GM12873 (cell line): ENCODE measurements around the gene CTSS.

Source experiments
- CTCF ChIP-seq: IDR thresholded peaks from 2 replicates; pipeline ENCODE4 v1.5.1; 2012; ENCODE audit warnings: low read depth, mild to moderate bottlenecking, moderate library complexity, low read length, control low read depth; ENCODE audit not compliant: insufficient read depth; ENCODE audit errors: missing control alignments

Gene CTSS

GRCh38 chr1:150695561-150695960 is 70.0 kb downstream of the CTSS start:
- TF ChIP-seq CTCF = no peak

- TF ChIP-seq CTCF = no peak
Measured at GRCh38 chr1:150692720-150693119, 72.9 kb downstream of the CTSS start.

GRCh38 chr1:150688763-150689162 is 76.8 kb downstream of the CTSS start:
- TF ChIP-seq CTCF = no peak

GRCh38 chr1:150686275-150686674 is 79.3 kb downstream of the CTSS start:
- TF ChIP-seq CTCF = no peak

GRCh38 chr1:150683914-150684313 is 81.7 kb downstream of the CTSS start:
- TF ChIP-seq CTCF = no peak
